ENCODE measurements around the gene PIGU. TPM values are rescaled to one million over a fixed set of nuclear protein-coding genes. Genes with fewer than 3 reads are reported as not detected.
A peak's percentile ranks its signal among the peaks of the same experiment; 100 is the strongest.

The PIGU gene
- total and polyA plus RNA-seq, 9 of the 15 experiments (the other 6 are each of a cell fraction or from before 2014, with no cell fraction given), result 6.5 to 100 (median 28.1) TPM

DNA sequence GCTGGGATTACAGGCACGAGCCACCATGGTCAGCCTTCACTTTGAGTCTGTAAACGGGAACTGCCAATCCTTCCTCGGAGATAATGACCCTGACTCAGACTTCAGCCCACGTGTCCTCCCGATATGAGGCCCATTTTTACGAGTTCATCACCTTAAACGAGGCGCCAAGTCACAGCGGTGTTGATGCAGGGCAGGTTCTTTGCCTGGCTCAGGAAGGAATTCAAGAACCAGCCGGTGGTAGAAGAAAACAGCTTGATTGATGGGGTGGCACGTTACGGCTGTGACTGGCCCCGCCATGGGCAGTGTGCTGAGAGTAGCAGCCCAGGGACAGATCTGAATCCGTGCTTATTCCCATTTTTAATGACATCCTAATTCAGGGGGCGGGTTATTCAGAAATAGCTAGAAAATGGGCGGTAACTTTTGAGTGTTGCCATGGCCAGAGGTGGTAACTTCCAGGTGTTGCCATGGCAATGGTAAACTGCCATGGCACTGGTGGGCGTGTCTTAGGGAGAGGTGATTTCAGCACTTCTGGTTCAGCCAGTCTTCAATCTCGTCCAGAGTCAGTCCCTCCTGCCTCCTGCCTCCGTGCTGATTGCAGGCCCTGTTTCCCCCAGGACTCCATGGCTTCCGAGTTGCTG is 127.5 kb downstream of the PIGU start:
- DNase-seq (ENCODE audit: extremely low read depth in 1 of 4, low spot score in 3 of 4), result peak in 2 of 4 experiments; percentile 60 to 63
- TF ChIP-seq, protein P1, sequence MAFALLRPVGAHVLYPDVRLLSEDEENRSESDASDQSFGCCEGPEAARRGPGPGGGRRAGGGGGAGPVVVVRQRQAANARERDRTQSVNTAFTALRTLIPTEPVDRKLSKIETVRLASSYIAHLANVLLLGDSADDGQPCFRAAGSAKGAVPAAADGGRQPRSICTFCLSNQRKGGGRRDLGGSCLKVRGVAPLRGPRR (CRISPR knock-in tag; IDR thresholded peaks at IDR 0.05), result no peak
- TF ChIP-seq CBX3 (IDR thresholded peaks at IDR 0.05; ENCODE audit: borderline replicate concordance in 1 of 2, low read length in 2 of 2) (0 out of 3 replicates have a peak, but pooled peaks of 1 of the 2 experiments have one; percentile 27), PPARD (CRISPR knock-in tag; IDR thresholded peaks at IDR 0.05) (no peak), SIN3A (IDR thresholded peaks at IDR 0.05; ENCODE audit: borderline replicate concordance in 2 of 2, control insufficient read depth in 1 of 2, low read depth in 2 of 2, low read length in 2 of 2) (no peak), TCF3 (CRISPR knock-in tag; IDR thresholded peaks at IDR 0.05) (peak; percentile 44; the same call in 1 of the 2 replicates), ZNF445 (CRISPR knock-in tag; IDR thresholded peaks at IDR 0.05; ENCODE audit: low read depth) (no peak), FOS (IDR thresholded peaks at IDR 0.05; ENCODE audit: extremely low read depth, insufficient read length) (no peak), POLR2G (IDR thresholded peaks at IDR 0.05; ENCODE audit: low read depth, low read length) (no peak), SPI1 (IDR thresholded peaks at IDR 0.05; ENCODE audit: borderline replicate concordance, low read depth, low read length) (peak; percentile 88), DIDO1 (tag; IDR thresholded peaks at IDR 0.05; ENCODE audit: low read depth) (no peak), KLF1 (tag; IDR thresholded peaks at IDR 0.05) (no peak), DMBX1 (CRISPR knock-in tag; IDR thresholded peaks at IDR 0.05; ENCODE audit: borderline replicate concordance) (no peak), MEF2D (tag; conservative IDR thresholded peaks at IDR 0.05; ENCODE audit: low read depth) (no peak), ZBED1 (IDR thresholded peaks at IDR 0.05) (no peak), RFX7 (CRISPR knock-in tag; IDR thresholded peaks at IDR 0.05) (no peak), ILF3 (IDR thresholded peaks at IDR 0.05; ENCODE audit: borderline replicate concordance) (no peak), HCFC1 (IDR thresholded peaks at IDR 0.05; ENCODE audit: low read depth, low read length) (no peak)
- TF ChIP-seq, protein P2, sequence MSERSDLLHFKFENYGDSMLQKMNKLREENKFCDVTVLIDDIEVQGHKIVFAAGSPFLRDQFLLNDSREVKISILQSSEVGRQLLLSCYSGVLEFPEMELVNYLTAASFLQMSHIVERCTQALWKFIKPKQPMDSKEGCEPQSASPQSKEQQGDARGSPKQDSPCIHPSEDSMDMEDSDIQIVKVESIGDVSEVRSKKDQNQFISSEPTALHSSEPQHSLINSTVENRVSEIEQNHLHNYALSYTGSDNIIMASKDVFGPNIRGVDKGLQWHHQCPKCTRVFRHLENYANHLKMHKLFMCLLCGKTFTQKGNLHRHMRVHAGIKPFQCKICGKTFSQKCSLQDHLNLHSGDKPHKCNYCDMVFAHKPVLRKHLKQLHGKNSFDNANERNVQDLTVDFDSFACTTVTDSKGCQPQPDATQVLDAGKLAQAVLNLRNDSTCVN (CRISPR knock-in tag; IDR thresholded peaks at IDR 0.05), result no peak
- TF ChIP-seq, protein P3, sequence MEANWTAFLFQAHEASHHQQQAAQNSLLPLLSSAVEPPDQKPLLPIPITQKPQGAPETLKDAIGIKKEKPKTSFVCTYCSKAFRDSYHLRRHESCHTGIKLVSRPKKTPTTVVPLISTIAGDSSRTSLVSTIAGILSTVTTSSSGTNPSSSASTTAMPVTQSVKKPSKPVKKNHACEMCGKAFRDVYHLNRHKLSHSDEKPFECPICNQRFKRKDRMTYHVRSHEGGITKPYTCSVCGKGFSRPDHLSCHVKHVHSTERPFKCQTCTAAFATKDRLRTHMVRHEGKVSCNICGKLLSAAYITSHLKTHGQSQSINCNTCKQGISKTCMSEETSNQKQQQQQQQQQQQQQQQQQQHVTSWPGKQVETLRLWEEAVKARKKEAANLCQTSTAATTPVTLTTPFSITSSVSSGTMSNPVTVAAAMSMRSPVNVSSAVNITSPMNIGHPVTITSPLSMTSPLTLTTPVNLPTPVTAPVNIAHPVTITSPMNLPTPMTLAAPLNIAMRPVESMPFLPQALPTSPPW (CRISPR knock-in tag; IDR thresholded peaks at IDR 0.05), result no peak
- TF ChIP-seq, protein P4, sequence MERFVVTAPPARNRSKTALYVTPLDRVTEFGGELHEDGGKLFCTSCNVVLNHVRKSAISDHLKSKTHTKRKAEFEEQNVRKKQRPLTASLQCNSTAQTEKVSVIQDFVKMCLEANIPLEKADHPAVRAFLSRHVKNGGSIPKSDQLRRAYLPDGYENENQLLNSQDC (CRISPR knock-in tag; IDR thresholded peaks at IDR 0.05), result no peak

More for the DNA sequence above, 127.5 kb downstream of the PIGU start:
- CTCF ChIA-PET (ENCODE audit: low intra/inter-chr PET ratio), result no interaction called here
- no peaks in the 10 kb centered on the region for H3K79me2 ChIP-seq (ENCODE audit: control insufficient read depth, insufficient read depth, low read length)
- H3K36me3 ChIP-seq (ENCODE audit: control insufficient read depth, insufficient read depth, low read length), result no peaks in the 10 kb centered on the region
- peak overlapping the region; percentile 64 for H2AFZ ChIP-seq (ENCODE audit: low read depth, low read length)
- FAIRE-seq, result peak; percentile 90
- POLR2A ChIA-PET, result no interaction called here
- H3K27me3 ChIP-seq (ENCODE audit: control insufficient read depth in 2 of 2, insufficient read depth in 2 of 2, low read length in 2 of 2), result no peaks in the 10 kb centered on the region; a peak in 1 of 5 replicates
- peak overlapping the region; percentile 14; the same call in 1 of the 2 replicates for H3K4me2 ChIP-seq (ENCODE audit: insufficient read depth, low read length)
- H3K9me1 ChIP-seq (ENCODE audit: control insufficient read depth, insufficient read depth, low read length), result peaks cover 10% of the 10 kb centered on the region
- in situ Hi-C loops (cut with MboI), result no loop called here
- no peaks in the 10 kb centered on the region for H4K20me1 ChIP-seq (replicated peaks; ENCODE audit: control insufficient read depth, insufficient read depth, low read length)
- no TSS peak for BruUV-seq (replicated peaks)
- H3K9ac ChIP-seq (ENCODE audit: insufficient read depth in 1 of 2, low read depth in 2 of 2, low read length in 2 of 2), result peak overlapping the region in 1 of 2 experiments; percentile 76; a peak in 1 of 4 replicates
- peaks cover 10 to 20% of the 10 kb centered on the region in 2 experiments; a peak in 4 of 5 replicates for H3K4me1 ChIP-seq (replicated peaks in 1 of 2; ENCODE audit: control insufficient read depth in 2 of 2, insufficient read depth in 2 of 2, low read length in 2 of 2)
- intact Hi-C loops (cut with micrococcal nuclease), result no loop called here
- peak; percentile 50; the same call in 2 of the 3 replicates for ATAC-seq
- no peak overlapping the region for H3K4me3 ChIP-seq
- 38% methylated on average over 20 of the region's 20 CpGs for WGBS (ENCODE audit: insufficient coverage, low coverage, missing lambda C conversion rate)
- no peaks in the 10 kb centered on the region for H3K9me3 ChIP-seq (replicated peaks; ENCODE audit: control insufficient read depth, insufficient read depth, low read depth, low read length)
- no peak overlapping the region for H3K27ac ChIP-seq (ENCODE audit: extremely low read depth, low read depth, low read length)

All from K562 (cell line).